Natural killer cell (primary cell): Measurements from ENCODE around the gene FAM13A. TPM values are rescaled to one million over a fixed set of nuclear protein-coding genes. Genes with fewer than 3 reads are reported as not detected.

ENCODE experiments used
- ATAC-seq, 3 donors: fragments of 150-1000 bp in 2 of 3; fragments of 200-7000 bp in 1 of 3; cut with Tn5 transposase; 1 replicate in 1 of 3; 2 replicates in 2 of 3; pipeline ENCODE4 v1.10.0; 2021; ENCODE audit warnings: mild to moderate bottlenecking in 2 of 3, moderate library complexity in 2 of 3
- DNase-seq, 2 donors: peaks; one replicate each; pipeline versions ENCODE4 v3.0.0 to v3.0.0-alpha.2; 2013 to 2021; ENCODE audit warnings: mixed read lengths in 1 of 2
- H3K27ac ChIP-seq: one replicate; pipeline ENCODE4 v1.5.1; 2013; ENCODE audit warnings: mild to moderate bottlenecking, low read length
- H3K27me3 ChIP-seq: one replicate; pipeline ENCODE4 v1.6.1; 2013; ENCODE audit warnings: low read length; ENCODE audit not compliant: control insufficient read depth, insufficient read depth
- H3K36me3 ChIP-seq: one replicate; pipeline ENCODE4 v1.6.1; 2013; ENCODE audit warnings: low read length; ENCODE audit not compliant: control insufficient read depth, insufficient read depth
- H3K4me1 ChIP-seq: one replicate; pipeline ENCODE4 v1.6.1; 2013; ENCODE audit warnings: low read length; ENCODE audit not compliant: control insufficient read depth, insufficient read depth
- H3K4me3 ChIP-seq: one replicate; pipeline ENCODE4 v1.5.1; 2013; ENCODE audit warnings: low read length
- H3K9me3 ChIP-seq: one replicate; pipeline ENCODE4 v1.6.1; 2013; ENCODE audit warnings: low read length; ENCODE audit not compliant: control insufficient read depth, insufficient read depth
- H3K27ac Mint-ChIP-seq, 2 donors: one replicate each; pipeline ENCODE4 v1.8.0; 2022; ENCODE audit warnings: mild to moderate bottlenecking in 2 of 2, mixed read lengths in 2 of 2, moderate library complexity in 1 of 2
- H3K27me3 Mint-ChIP-seq, 2 donors: one replicate each; pipeline ENCODE4 v1.8.0; 2022; ENCODE audit warnings: low read depth in 2 of 2, mixed read lengths in 2 of 2
- H3K36me3 Mint-ChIP-seq: one replicate; pipeline ENCODE4 v1.8.0; 2022; ENCODE audit warnings: mixed read lengths
- H3K4me1 Mint-ChIP-seq, 2 donors: one replicate each; pipeline ENCODE4 v1.8.0; 2022; ENCODE audit warnings: mixed read lengths in 2 of 2
- H3K4me3 Mint-ChIP-seq: one replicate; pipeline ENCODE4 v1.8.0; 2022; ENCODE audit warnings: mild to moderate bottlenecking, moderate library complexity, mixed read lengths
- H3K9me3 Mint-ChIP-seq, 2 donors: one replicate each; pipeline ENCODE4 v1.8.0; 2022; ENCODE audit warnings: mixed read lengths in 2 of 2
- CTCF ChIP-seq: fragments of 200-600 bp; IDR thresholded peaks from one replicate; pipeline ENCODE4 v1.8.0; 2022; ENCODE audit warnings: antibody characterized with exemption
- WGBS: methylation state at CpG from one replicate; pipeline ENCODE4 v1.1.7; 2013; ENCODE audit warnings: missing lambda C conversion rate; ENCODE audit not compliant: insufficient coverage; 5-methylcytosine and 5-hydroxymethylcytosine counted together
- intact Hi-C: fragments of 100-400 bp; cut with micrococcal nuclease; formaldehyde crosslinking; loops from one replicate; pipeline ENCODE4 v1.14.2; 2022
- total RNA-seq, 4 donors: library from RNA; stranded (reverse); fragments of 120-200 nt in 1 of 4; gene quantifications; one replicate each; pipeline versions ENCODE4 v1.2.3 to v1.2.4, GENCODE V29; 2013 to 2022

FAM13A gene
- total RNA-seq, 3 donors from 2014 or later (not counting 1 experiment from before 2014, with no cell fraction given): 8.8 to 10.0 (median 8.9) TPM

- intact Hi-C loops: no loop called here
- no peak for ATAC-seq
- no peaks in the 10 kb centered on the region for H3K4me1 Mint-ChIP-seq
- H3K36me3 Mint-ChIP-seq: peaks cover 5% of the 10 kb centered on the region
- H3K27me3 Mint-ChIP-seq: no peaks in the 10 kb centered on the region
- H3K4me1 ChIP-seq: no peaks in the 10 kb centered on the region
- WGBS: 100% methylated on average over 1 of the region's 3 CpGs
- H3K4me3 ChIP-seq: no peak overlapping the region
- H3K36me3 ChIP-seq: no peaks in the 10 kb centered on the region
- H3K9me3 ChIP-seq: no peaks in the 10 kb centered on the region
- H3K27ac ChIP-seq: no peak overlapping the region
- no peak overlapping the region for H3K27ac Mint-ChIP-seq
- no peaks in the 10 kb centered on the region for H3K27me3 ChIP-seq
- DNase-seq: no peak
- H3K9me3 Mint-ChIP-seq: no peaks in the 10 kb centered on the region
- no peak for TF ChIP-seq CTCF
- H3K4me3 Mint-ChIP-seq: no peak overlapping the region
Observed at GRCh38 chr4:88754796-88755195, 302.2 kb downstream of the FAM13A start.

DNA sequence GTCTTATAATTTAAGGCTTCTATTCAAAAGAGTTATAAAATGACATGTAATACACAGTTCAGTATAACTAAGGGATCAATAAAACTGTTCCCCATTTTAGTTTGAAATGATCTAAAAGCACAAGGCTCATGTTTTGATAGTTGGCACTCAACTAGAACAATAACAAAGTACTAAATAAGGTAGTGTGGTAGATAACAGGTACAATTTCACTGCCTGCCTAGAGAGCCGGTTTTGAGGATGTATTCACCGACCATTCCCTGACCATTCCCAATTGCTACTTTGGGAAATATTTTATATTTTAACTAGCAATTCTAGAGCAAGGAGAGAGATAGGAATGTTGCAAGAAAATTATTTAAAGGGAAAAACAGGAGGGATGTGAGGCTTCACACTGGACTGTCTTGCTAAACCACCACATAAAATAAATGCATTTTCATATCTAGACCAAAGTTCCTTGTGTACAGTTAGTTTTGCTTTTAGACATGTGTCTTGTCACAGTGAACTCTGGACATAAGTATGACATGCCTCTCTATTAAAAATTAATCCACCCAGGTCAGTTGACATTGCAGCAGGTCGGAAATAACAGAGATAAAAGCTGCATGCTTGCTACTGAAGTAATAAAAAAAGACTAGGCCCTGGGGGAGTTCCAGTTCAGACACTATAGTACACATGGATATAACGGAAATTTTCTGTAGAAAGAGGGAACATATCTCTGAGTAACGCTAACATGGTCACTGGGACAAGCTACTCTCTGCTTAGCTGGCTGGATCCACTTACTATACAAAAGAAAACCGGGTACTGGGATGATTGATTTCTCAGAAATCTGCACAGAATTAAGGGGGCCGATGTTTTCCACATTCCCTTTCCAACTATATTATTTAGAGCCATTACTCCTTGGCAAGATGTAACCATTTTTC is 303.1 kb downstream of the FAM13A start:
- H3K27me3 ChIP-seq: no peaks in the 10 kb centered on the region
- no peak overlapping the region for H3K27ac ChIP-seq
- H3K36me3 ChIP-seq: peaks cover under 1% of the 10 kb centered on the region
- WGBS: 90% methylated on average over 5 of the region's 7 CpGs
- Mint-ChIP-seq H3K27ac (no peak overlapping the region), H3K9me3 (no peaks in the 10 kb centered on the region), H3K36me3 (peaks cover 12% of the 10 kb centered on the region), H3K4me1 (no peaks in the 10 kb centered on the region), H3K27me3 (no peaks in the 10 kb centered on the region), H3K4me3 (no peak overlapping the region)
- DNase-seq (no peak), ATAC-seq (no peak)
- no peak for TF ChIP-seq CTCF
- H3K9me3 ChIP-seq: no peaks in the 10 kb centered on the region
- no peaks in the 10 kb centered on the region for H3K4me1 ChIP-seq
- intact Hi-C loops: no loop called here
- no peak overlapping the region for H3K4me3 ChIP-seq

DNA sequence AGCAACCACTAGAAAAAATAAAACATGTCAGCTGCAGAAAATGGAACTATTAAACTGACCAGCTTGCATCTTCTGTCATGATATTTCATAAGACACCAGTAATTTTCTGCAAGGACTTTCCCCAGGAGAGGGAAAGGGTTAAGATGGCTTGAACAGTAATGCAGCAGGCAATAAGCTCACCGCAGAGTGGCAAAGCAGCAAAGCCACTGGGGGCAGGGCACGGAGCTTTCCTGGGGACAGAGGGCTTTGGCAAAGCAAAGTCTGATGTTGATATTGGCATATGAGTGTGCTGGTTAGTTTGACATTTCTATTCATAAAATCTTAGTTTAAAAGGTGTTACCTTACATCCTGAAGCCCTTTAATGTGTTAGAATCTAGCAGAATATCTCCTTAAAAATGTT is 304.2 kb downstream of the FAM13A start:
- Mint-ChIP-seq H3K9me3 (no peaks in the 10 kb centered on the region), H3K27me3 (no peaks in the 10 kb centered on the region), H3K4me3 (no peak overlapping the region), H3K4me1 (no peaks in the 10 kb centered on the region), H3K36me3 (peaks cover 20% of the 10 kb centered on the region), H3K27ac (no peak overlapping the region)
- H3K9me3 ChIP-seq: no peaks in the 10 kb centered on the region
- intact Hi-C loops: no loop called here
- H3K36me3 ChIP-seq: peaks cover 3% of the 10 kb centered on the region
- WGBS: 91% methylated on average over 2 of the region's 2 CpGs
- no peak overlapping the region for H3K27ac ChIP-seq
- TF ChIP-seq CTCF: no peak
- H3K27me3 ChIP-seq: no peaks in the 10 kb centered on the region
- H3K4me3 ChIP-seq: no peak overlapping the region
- DNase-seq (no peak), ATAC-seq (no peak)
- H3K4me1 ChIP-seq: no peaks in the 10 kb centered on the region
